OCI-LY1 (cell line): ENCODE data around the gene SLC12A8.

Source experiments
- CTCF ChIP-seq: fragments of 200-600 bp; sonication (generic), shearing (Covaris generic); IDR thresholded peaks from 2 replicates; pipeline ENCODE4 v1.5.1; 2017; ENCODE audit warnings: mild to moderate bottlenecking, antibody characterized with exemption, low read length, moderate library complexity, mixed read lengths
- EZH2 ChIP-seq: fragments of 200-600 bp; sonication (generic), shearing (Covaris generic); IDR thresholded peaks from 2 replicates; pipeline ENCODE4 v1.8.0; 2017; ENCODE audit warnings: borderline replicate concordance, mixed run types, mild to moderate bottlenecking, antibody characterized with exemption, low read length, moderate library complexity, mixed read lengths

DNA sequence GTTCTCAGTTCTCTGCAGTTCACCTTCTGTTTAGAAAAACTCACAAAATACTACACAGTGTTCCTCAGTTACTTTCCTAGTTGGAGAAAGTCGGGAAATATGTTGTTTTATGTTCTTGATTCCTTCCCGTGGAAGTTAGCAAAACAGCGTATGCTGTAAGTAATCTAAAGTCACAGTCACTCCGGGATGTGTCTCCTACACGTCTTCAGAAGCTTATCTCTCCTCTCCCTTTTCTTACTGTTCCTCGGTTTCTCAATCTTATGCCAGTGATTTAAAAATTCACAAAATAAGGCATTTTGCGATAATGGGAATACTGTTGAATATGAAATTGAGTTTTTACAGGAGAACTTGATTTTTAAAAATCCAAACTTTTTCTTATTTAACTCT lies 158.5 kb downstream of the SLC12A8 start:
- TF ChIP-seq EZH2 = no peak
- no peak for TF ChIP-seq CTCF
